AG20443 (cell line): ENCODE measurements around the gene CENPVL1.
"Not testable (repeated sequence)": the region's sequence is repeated elsewhere in the genome, so short reads cannot be mapped to it uniquely, and the experiment has no call there.

Experiments used
- DNase-seq: peaks from one replicate; pipeline ENCODE4 v3.0.0; 2012; ENCODE audit warnings: low spot score, mixed read lengths

Gene CENPVL1

GRCh38 chrX:51710277-51711164 lies at the start of gene CENPVL1:
Gene CENPVL1 (plus strand): TSS chrX:51710512. CDS start chrX:51710512, 0 bp downstream.
- DNase-seq, result not testable (repeated sequence)

GRCh38 chrX:51665981-51666380 lies 44.3 kb upstream of the CENPVL1 start:
- no peak for DNase-seq

- not testable (repeated sequence) for DNase-seq
Measured at GRCh38 chrX:51679689-51680433, 30.5 kb upstream of the CENPVL1 start.

GRCh38 chrX:51681808-51682719 lies 28.2 kb upstream of the CENPVL1 start:
- not testable (repeated sequence) for DNase-seq

GRCh38 chrX:51682720-51683062 lies 27.6 kb upstream of the CENPVL1 start, which contains the start of gene CENPVL2:
Gene CENPVL2 (minus strand): TSS chrX:51682831. CDS start chrX:51682831, 0 bp downstream.
- not testable (repeated sequence) for DNase-seq

GRCh38 chrX:51694254-51694653 lies 16.1 kb upstream of the CENPVL1 start:
- no peak for DNase-seq

GRCh38 chrX:51697397-51697796 lies 12.9 kb upstream of the CENPVL1 start:
- DNase-seq, result no peak

- not testable (repeated sequence) for DNase-seq
Measured at GRCh38 chrX:51712943-51713647, 2.8 kb downstream of the CENPVL1 start.

- no peak for DNase-seq
Measured at GRCh38 chrX:51728202-51728601, 17.9 kb downstream of the CENPVL1 start.

GRCh38 chrX:51737091-51737490 lies 26.8 kb downstream of the CENPVL1 start:
- no peak for DNase-seq

- no peak for DNase-seq
Measured at GRCh38 chrX:51742586-51742985, 32.3 kb downstream of the CENPVL1 start.

- DNase-seq, result peak; percentile 78
Measured at GRCh38 chrX:51743179-51743957, 33.1 kb downstream of the CENPVL1 start, which contains the start of gene GSPT2. Gene GSPT2 (plus strand): TSS chrX:51743442. CDS start chrX:51743627, 185 bp downstream.

GRCh38 chrX:51747671-51748070 lies 37.4 kb downstream of the CENPVL1 start:
- DNase-seq, result peak; percentile 4

- DNase-seq, result no peak
Measured at GRCh38 chrX:51759055-51759839, 48.9 kb downstream of the CENPVL1 start.

GRCh38 chrX:51760657-51761056 lies 50.3 kb downstream of the CENPVL1 start:
- no peak for DNase-seq
